H9 (cell line): Measurements from ENCODE around the gene PITPNM2. TPM values are rescaled to one million over a fixed set of nuclear protein-coding genes. Genes with fewer than 3 reads are reported as not detected.
A peak's percentile ranks its signal among the peaks of the same experiment; 100 is the strongest.

Experiments used
- DNase-seq: peaks from one replicate; pipeline ENCODE4 v3.0.0-alpha.2; 2017
- H2AFZ ChIP-seq: one replicate; pipeline ENCODE4 v1.6.1; 2013; ENCODE audit warnings: mild to moderate bottlenecking, low read length, control low read depth, moderate library complexity
- H2AK5ac ChIP-seq: 2 replicates; pipeline ENCODE4 v1.6.1; 2013; ENCODE audit warnings: low read length, control low read depth, mixed read lengths; ENCODE audit not compliant: insufficient read length
- H2BK120ac ChIP-seq: one replicate; pipeline ENCODE4 v1.6.1; 2013; ENCODE audit warnings: low read depth, mild to moderate bottlenecking, low read length, control low read depth, inconsistent platforms; ENCODE audit not compliant: poor library complexity, severe bottlenecking
- H2BK12ac ChIP-seq: 2 replicates; pipeline ENCODE4 v1.6.1; 2013; ENCODE audit warnings: low read length, control low read depth, mixed read lengths, low read depth; ENCODE audit not compliant: insufficient read length
- H2BK15ac ChIP-seq: 2 replicates; pipeline ENCODE4 v1.6.1; 2013; ENCODE audit warnings: low read depth, low read length, control low read depth
- H2BK20ac ChIP-seq: one replicate; pipeline ENCODE4 v1.6.1; 2013; ENCODE audit warnings: low read depth, mild to moderate bottlenecking, low read length, control low read depth, inconsistent platforms; ENCODE audit not compliant: poor library complexity, severe bottlenecking
- H2BK5ac ChIP-seq: 2 replicates; pipeline ENCODE4 v1.6.1; 2013; ENCODE audit warnings: low read length, control low read depth, mixed read lengths; ENCODE audit not compliant: insufficient read length
- H3K14ac ChIP-seq: 2 replicates; pipeline ENCODE4 v1.6.1; 2013; ENCODE audit warnings: low read length, control low read depth; ENCODE audit not compliant: insufficient read depth
- H3K18ac ChIP-seq: 2 replicates; pipeline ENCODE4 v1.6.1; 2013; ENCODE audit warnings: low read depth, mild to moderate bottlenecking, mixed read lengths, low read length, control low read depth; ENCODE audit not compliant: insufficient read length
- H3K23ac ChIP-seq: 2 replicates; pipeline ENCODE4 v1.6.1; 2013; ENCODE audit warnings: low read length, control low read depth, mixed read lengths, low read depth; ENCODE audit not compliant: insufficient read length
- H3K23me2 ChIP-seq: 2 replicates; pipeline ENCODE4 v1.6.1; 2013; ENCODE audit warnings: low read depth, mild to moderate bottlenecking, mixed read lengths, low read length, control low read depth; ENCODE audit not compliant: insufficient read length, poor library complexity, severe bottlenecking
- H3K27ac ChIP-seq: 2 replicates; pipeline ENCODE4 v1.5.1; 2013; ENCODE audit warnings: low read length, control low read depth, mixed read lengths, low read depth; ENCODE audit not compliant: insufficient read length
- H3K27me3 ChIP-seq: 2 replicates; pipeline ENCODE4 v1.6.1; 2013; ENCODE audit warnings: low read length, control low read depth, inconsistent platforms; ENCODE audit not compliant: insufficient read depth
- H3K4ac ChIP-seq: 2 replicates; pipeline ENCODE4 v1.6.1; 2013; ENCODE audit warnings: low read depth, mild to moderate bottlenecking, control low read depth, inconsistent platforms, low read length, moderate library complexity
- H3K4me1 ChIP-seq: 2 replicates; pipeline ENCODE4 v1.6.1; 2013; ENCODE audit warnings: low read length, control low read depth, inconsistent platforms; ENCODE audit not compliant: insufficient read depth
- H3K4me2 ChIP-seq: 2 replicates; pipeline ENCODE4 v1.6.1; 2013; ENCODE audit warnings: low read length, control low read depth, mixed read lengths; ENCODE audit not compliant: insufficient read length, insufficient read depth
- H3K56ac ChIP-seq: 2 replicates; pipeline ENCODE4 v1.6.1; 2013; ENCODE audit warnings: low read depth, mild to moderate bottlenecking, mixed read lengths, low read length, control low read depth; ENCODE audit not compliant: insufficient read length
- H3K79me1 ChIP-seq: 2 replicates; pipeline ENCODE4 v1.6.1; 2013; ENCODE audit warnings: low read depth, mild to moderate bottlenecking, moderate library complexity, low read length, control low read depth, inconsistent platforms; ENCODE audit not compliant: insufficient read depth, poor library complexity, severe bottlenecking
- H3K79me2 ChIP-seq: 2 replicates; pipeline ENCODE4 v1.6.1; 2013; ENCODE audit warnings: low read length, control low read depth, inconsistent platforms; ENCODE audit not compliant: insufficient read depth
- H3K9ac ChIP-seq: 2 replicates; pipeline ENCODE4 v1.6.1; 2013; ENCODE audit warnings: low read length, control low read depth, mixed read lengths; ENCODE audit not compliant: insufficient read length; ENCODE audit errors: extremely low read depth
- H3K9me3 ChIP-seq: one replicate; pipeline ENCODE4 v1.6.1; 2013; ENCODE audit warnings: low read depth, low read length, inconsistent platforms; ENCODE audit not compliant: control insufficient read depth
- H3T11ph ChIP-seq: one replicate; pipeline ENCODE4 v1.6.1; 2013; ENCODE audit warnings: mild to moderate bottlenecking, low read length, control low read depth, inconsistent platforms
- H4K20me1 ChIP-seq: one replicate; pipeline ENCODE4 v1.6.1; 2013; ENCODE audit not compliant: control insufficient read depth, insufficient read length, insufficient read depth
- H4K5ac ChIP-seq: 2 replicates; pipeline ENCODE4 v1.6.1; 2013; ENCODE audit warnings: low read depth, mild to moderate bottlenecking, mixed read lengths, low read length, control low read depth; ENCODE audit not compliant: insufficient read length
- H4K8ac ChIP-seq: replicated peaks from 2 replicates; pipeline ENCODE4 v1.6.1; 2013; ENCODE audit warnings: low read length, control low read depth, mixed read lengths, low read depth; ENCODE audit not compliant: insufficient read length
- H4K91ac ChIP-seq: 2 replicates; pipeline ENCODE4 v1.6.1; 2013; ENCODE audit warnings: low read depth, mild to moderate bottlenecking, moderate library complexity, mixed read lengths, low read length, control low read depth; ENCODE audit not compliant: insufficient read length
- H3K27ac Mint-ChIP-seq, 3 experiments: 2 replicates in 2 of 3; 3 replicates in 1 of 3; pipeline ENCODE4 v1.8.0; 2020 to 2021; ENCODE audit warnings: mixed read lengths in 3 of 3, mild to moderate bottlenecking in 1 of 3, moderate library complexity in 1 of 3
- H3K27me3 Mint-ChIP-seq: 2 replicates; pipeline ENCODE4 v1.8.0; 2021; ENCODE audit warnings: low read depth, mild to moderate bottlenecking, moderate library complexity, mixed read lengths
- H3K36me3 Mint-ChIP-seq, 3 experiments: 2 replicates in 2 of 3; 3 replicates in 1 of 3; pipeline ENCODE4 v1.8.0; 2020 to 2021; ENCODE audit warnings: low read depth in 3 of 3, mixed read lengths in 3 of 3; ENCODE audit not compliant: insufficient read depth in 1 of 3
- H3K4me1 Mint-ChIP-seq, 2 experiments: 2 replicates each; pipeline ENCODE4 v1.8.0; 2020; ENCODE audit warnings: mixed read lengths in 2 of 2
- H3K4me3 Mint-ChIP-seq, 2 experiments: 2 replicates in 1 of 2; 3 replicates in 1 of 2; pipeline ENCODE4 v1.8.0; 2020 to 2021; ENCODE audit warnings: mild to moderate bottlenecking in 2 of 2, mixed read lengths in 2 of 2, moderate library complexity in 1 of 2
- H3K9me3 Mint-ChIP-seq, 2 experiments: 2 replicates in 1 of 2; 3 replicates in 1 of 2; pipeline ENCODE4 v1.8.0; 2020; ENCODE audit warnings: mild to moderate bottlenecking in 2 of 2, mixed read lengths in 2 of 2, moderate library complexity in 1 of 2
- WGBS: extraction: QIAGEN DNeasy Blood & Tissue Kit; methylation state at CpG from one replicate; pipeline ENCODE4 v1.1.7; 2013; ENCODE audit warnings: missing lambda C conversion rate, low lambda C conversion rate, mixed read lengths; ENCODE audit not compliant: insufficient read length; ENCODE audit errors: extremely low coverage; 5-methylcytosine and 5-hydroxymethylcytosine counted together
- total RNA-seq: library from RNA; stranded (reverse); gene quantifications from 2 replicates; pipeline ENCODE4 v1.2.1, GENCODE V29; 2021
- TF ChIP-seq, protein P1 (sequence below): fragments of 200-600 bp; sonication (generic); conservative IDR thresholded peaks from 3 replicates; pipeline ENCODE4 v1.8.0; 2021; ENCODE audit warnings: antibody characterized with exemption, mild to moderate bottlenecking

PITPNM2 gene
- total RNA-seq, 1 experiment from 2014 or later, result 1.2 TPM

GRCh38 chr12:123153906-123154305 is 3.0 kb upstream of the PITPNM2 start:
- no CpG with 5 or more reads among the region's 2 CpGs for WGBS
- H3K79me1 ChIP-seq, result no peaks in the 10 kb centered on the region
- TF ChIP-seq, protein P1, sequence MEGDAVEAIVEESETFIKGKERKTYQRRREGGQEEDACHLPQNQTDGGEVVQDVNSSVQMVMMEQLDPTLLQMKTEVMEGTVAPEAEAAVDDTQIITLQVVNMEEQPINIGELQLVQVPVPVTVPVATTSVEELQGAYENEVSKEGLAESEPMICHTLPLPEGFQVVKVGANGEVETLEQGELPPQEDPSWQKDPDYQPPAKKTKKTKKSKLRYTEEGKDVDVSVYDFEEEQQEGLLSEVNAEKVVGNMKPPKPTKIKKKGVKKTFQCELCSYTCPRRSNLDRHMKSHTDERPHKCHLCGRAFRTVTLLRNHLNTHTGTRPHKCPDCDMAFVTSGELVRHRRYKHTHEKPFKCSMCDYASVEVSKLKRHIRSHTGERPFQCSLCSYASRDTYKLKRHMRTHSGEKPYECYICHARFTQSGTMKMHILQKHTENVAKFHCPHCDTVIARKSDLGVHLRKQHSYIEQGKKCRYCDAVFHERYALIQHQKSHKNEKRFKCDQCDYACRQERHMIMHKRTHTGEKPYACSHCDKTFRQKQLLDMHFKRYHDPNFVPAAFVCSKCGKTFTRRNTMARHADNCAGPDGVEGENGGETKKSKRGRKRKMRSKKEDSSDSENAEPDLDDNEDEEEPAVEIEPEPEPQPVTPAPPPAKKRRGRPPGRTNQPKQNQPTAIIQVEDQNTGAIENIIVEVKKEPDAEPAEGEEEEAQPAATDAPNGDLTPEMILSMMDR, result no peak
- peaks cover 41 to 45% of the 10 kb centered on the region in 2 experiments for H3K4me1 Mint-ChIP-seq
- H3K56ac ChIP-seq, result no peak overlapping the region
- peak overlapping the region in 1 of 2 experiments; percentile 64; a peak in 3 of 5 replicates for H3K4me3 Mint-ChIP-seq
- H3K23ac ChIP-seq, result no peak overlapping the region
- H3K9ac ChIP-seq, result no peak overlapping the region
- no peaks in the 10 kb centered on the region for H3K9me3 Mint-ChIP-seq
- H3K27ac ChIP-seq, result no peak overlapping the region
- peaks cover 2% of the 10 kb centered on the region; the same call in 1 of the 2 replicates for H3K4me1 ChIP-seq
- H2BK120ac ChIP-seq, result no peak overlapping the region
- H3T11ph ChIP-seq, result no peak overlapping the region
- H4K20me1 ChIP-seq, result no peaks in the 10 kb centered on the region
- DNase-seq, result peak; percentile 66
- H3K18ac ChIP-seq, result no peak overlapping the region
- no peak overlapping the region for H3K4ac ChIP-seq
- H3K23me2 ChIP-seq, result peaks cover 10% of the 10 kb centered on the region
- no peak overlapping the region for H2AFZ ChIP-seq
- no peak overlapping the region for H3K4me2 ChIP-seq
- no peak overlapping the region for H2BK20ac ChIP-seq
- no peaks in the 10 kb centered on the region for H3K9me3 ChIP-seq
- no peaks in the 10 kb centered on the region for H3K79me2 ChIP-seq
- H3K14ac ChIP-seq, result no peak overlapping the region
- no peak overlapping the region for H4K91ac ChIP-seq
- H2AK5ac ChIP-seq, result no peak overlapping the region
- no peak overlapping the region for H4K8ac ChIP-seq
- no peak overlapping the region for H2BK12ac ChIP-seq
- H3K27me3 Mint-ChIP-seq, result peaks cover 33% of the 10 kb centered on the region
- peaks cover 15% of the 10 kb centered on the region; the same call in 1 of the 2 replicates for H3K27me3 ChIP-seq
- no peak overlapping the region for H2BK5ac ChIP-seq
- peaks cover 0 to 4% (median 4%) of the 10 kb centered on the region in 3 experiments; a peak in 2 of 7 replicates for H3K36me3 Mint-ChIP-seq
- H3K27ac Mint-ChIP-seq, result peak overlapping the region in 1 of 3 experiments; percentile 78; a peak in 3 of 7 replicates
- H2BK15ac ChIP-seq, result no peak overlapping the region
- H4K5ac ChIP-seq, result no peak overlapping the region
